GM23338 (cell line): ENCODE measurements around the gene NRP1. TPM values are rescaled to one million over a fixed set of nuclear protein-coding genes. Genes with fewer than 3 reads are reported as not detected.

Experiments
- ATAC-seq: fragments of 200-7000 bp; cut with Tn5 transposase; 3 replicates; pipeline ENCODE4 v1.9.1; 2020
- DNase-seq: peaks from one replicate; pipeline ENCODE4 v3.0.0-alpha.2; 2015; ENCODE audit warnings: low spot score
- H2AFZ ChIP-seq: fragments of 200-600 bp; sonication (generic); 2 replicates; pipeline ENCODE4 v1.8.0; 2016; ENCODE audit warnings: antibody characterized with exemption, mild to moderate bottlenecking, moderate library complexity
- H3F3A ChIP-seq: fragments of 200-600 bp; sonication (generic); replicated peaks from 2 replicates; pipeline ENCODE4 v1.8.0; 2017; ENCODE audit warnings: antibody characterized with exemption, mixed run types, low read depth
- H3K27ac ChIP-seq: fragments of 200-600 bp; sonication (generic); 2 replicates; pipeline ENCODE4 v1.6.1; 2016; ENCODE audit warnings: low read depth
- H3K27me3 ChIP-seq: fragments of 200-600 bp; sonication (generic); 2 replicates; pipeline ENCODE4 v1.8.0; 2016; ENCODE audit warnings: mild to moderate bottlenecking, mixed run types, moderate library complexity; ENCODE audit not compliant: insufficient read depth
- H3K36me3 ChIP-seq: fragments of 200-600 bp; sonication (generic); 2 replicates; pipeline ENCODE4 v1.8.0; 2016; ENCODE audit warnings: mild to moderate bottlenecking; ENCODE audit not compliant: insufficient read depth
- H3K4me1 ChIP-seq: fragments of 200-600 bp; sonication (generic); 2 replicates; pipeline ENCODE4 v1.8.0; 2016; ENCODE audit warnings: mild to moderate bottlenecking, moderate library complexity; ENCODE audit not compliant: insufficient read depth
- H3K4me2 ChIP-seq: fragments of 200-600 bp; sonication (generic); 2 replicates; pipeline ENCODE4 v1.7.1; 2017; ENCODE audit warnings: mixed run types
- H3K4me3 ChIP-seq: fragments of 200-600 bp; sonication (generic); 2 replicates; pipeline ENCODE4 v1.6.1; 2016; ENCODE audit warnings: mixed run types
- H3K79me2 ChIP-seq: fragments of 200-600 bp; sonication (generic); replicated peaks from 2 replicates; pipeline ENCODE4 v1.8.0; 2017; ENCODE audit warnings: mild to moderate bottlenecking; ENCODE audit not compliant: insufficient read depth
- H3K9me2 ChIP-seq: fragments of 200-600 bp; sonication (generic); 2 replicates; pipeline ENCODE4 v1.8.0; 2017; ENCODE audit not compliant: insufficient read depth
- H4K20me1 ChIP-seq: fragments of 200-600 bp; sonication (generic); replicated peaks from 2 replicates; pipeline ENCODE4 v1.8.0; 2017; ENCODE audit warnings: mild to moderate bottlenecking; ENCODE audit not compliant: insufficient read depth
- H3K27ac Mint-ChIP-seq: 2 replicates; pipeline ENCODE4 v1.8.0; 2020; ENCODE audit warnings: inconsistent platforms, mild to moderate bottlenecking, moderate library complexity, mixed read lengths
- H3K27me3 Mint-ChIP-seq: 3 replicates; pipeline ENCODE4 v1.8.0; 2022; ENCODE audit warnings: low read depth, mild to moderate bottlenecking, moderate library complexity, mixed read lengths, inconsistent platforms; ENCODE audit not compliant: insufficient read depth, poor library complexity
- H3K36me3 Mint-ChIP-seq: 3 replicates; pipeline ENCODE4 v1.8.0; 2021; ENCODE audit warnings: low read depth, mild to moderate bottlenecking, inconsistent platforms, moderate library complexity, mixed read lengths
- H3K4me1 Mint-ChIP-seq: 3 replicates; pipeline ENCODE4 v1.8.0; 2020; ENCODE audit warnings: mild to moderate bottlenecking, inconsistent platforms, mixed read lengths
- H3K4me3 Mint-ChIP-seq: 3 replicates; pipeline ENCODE4 v1.8.0; 2021; ENCODE audit warnings: moderate library complexity, mild to moderate bottlenecking, inconsistent platforms, mixed read lengths
- H3K9me3 Mint-ChIP-seq: 3 replicates; pipeline ENCODE4 v1.8.0; 2020; ENCODE audit warnings: moderate library complexity, mild to moderate bottlenecking, inconsistent platforms, mixed read lengths
- CREB1 ChIP-seq: fragments of 250-450 bp; sonication (Bioruptor Pico); IDR thresholded peaks from 2 replicates; pipeline ENCODE4 v1.5.0; 2020; ENCODE audit warnings: low read depth, mild to moderate bottlenecking, moderate library complexity
- CTCF ChIP-seq, 2 experiments: fragments of 200-600 bp in 1 of 2; sonication (generic) in 1 of 2; conservative IDR thresholded peaks; 2 replicates each; pipeline versions ENCODE4 v1.5.1 to v1.6.1; 2016 to 2017; ENCODE audit warnings: antibody characterized with exemption in 2 of 2, low read depth in 2 of 2, mild to moderate bottlenecking in 2 of 2, moderate library complexity in 1 of 2
- EZH2 ChIP-seq: fragments of 200-600 bp; sonication (generic); IDR thresholded peaks from one replicate; pipeline ENCODE4 v1.8.0; 2017; ENCODE audit warnings: antibody characterized with exemption, mild to moderate bottlenecking, low read depth; ENCODE audit not compliant: unreplicated experiment
- EZH2phosphoT487 ChIP-seq: fragments of 200-600 bp; sonication (generic); IDR thresholded peaks from one replicate; pipeline ENCODE4 v1.8.1; 2018; ENCODE audit warnings: antibody characterized with exemption; ENCODE audit not compliant: unreplicated experiment
- ZNF114 ChIP-seq: fragments of 250-450 bp; sonication (Bioruptor Pico); IDR thresholded peaks from 2 replicates; pipeline ENCODE4 v1.5.0; 2020; ENCODE audit warnings: mild to moderate bottlenecking, moderate library complexity
- ZNF331 ChIP-seq: fragments of 250-450 bp; sonication (Bioruptor Pico); IDR thresholded peaks from 2 replicates; pipeline ENCODE4 v1.5.0; 2020; ENCODE audit warnings: low read depth, mild to moderate bottlenecking, moderate library complexity
- polyA plus RNA-seq: library from polyadenylated mRNA; unstranded; fragments of >200 nt; fragmentation: Nextera tagmentation; extraction: Ambion mirVana; gene quantifications from 2 replicates; pipeline ENCODE4 v1.2.1, GENCODE V29; 2016
- small RNA-seq: library from RNA; depleted of rRNA; stranded (forward); fragments of <200 nt; gene quantifications from one replicate; pipeline ENCODE3, GENCODE V24; 2014; ENCODE audit warnings: low replicate concordance
- total RNA-seq: library from RNA; depleted of rRNA; stranded (reverse); fragments of >200 nt; shearing (Covaris generic); gene quantifications from 2 replicates; pipeline ENCODE4 v1.2.3, GENCODE V29; 2014

Gene NRP1
- total and polyA plus RNA-seq, 2 experiments from 2014 or later = 2.9 to 3.5 TPM

DNA sequence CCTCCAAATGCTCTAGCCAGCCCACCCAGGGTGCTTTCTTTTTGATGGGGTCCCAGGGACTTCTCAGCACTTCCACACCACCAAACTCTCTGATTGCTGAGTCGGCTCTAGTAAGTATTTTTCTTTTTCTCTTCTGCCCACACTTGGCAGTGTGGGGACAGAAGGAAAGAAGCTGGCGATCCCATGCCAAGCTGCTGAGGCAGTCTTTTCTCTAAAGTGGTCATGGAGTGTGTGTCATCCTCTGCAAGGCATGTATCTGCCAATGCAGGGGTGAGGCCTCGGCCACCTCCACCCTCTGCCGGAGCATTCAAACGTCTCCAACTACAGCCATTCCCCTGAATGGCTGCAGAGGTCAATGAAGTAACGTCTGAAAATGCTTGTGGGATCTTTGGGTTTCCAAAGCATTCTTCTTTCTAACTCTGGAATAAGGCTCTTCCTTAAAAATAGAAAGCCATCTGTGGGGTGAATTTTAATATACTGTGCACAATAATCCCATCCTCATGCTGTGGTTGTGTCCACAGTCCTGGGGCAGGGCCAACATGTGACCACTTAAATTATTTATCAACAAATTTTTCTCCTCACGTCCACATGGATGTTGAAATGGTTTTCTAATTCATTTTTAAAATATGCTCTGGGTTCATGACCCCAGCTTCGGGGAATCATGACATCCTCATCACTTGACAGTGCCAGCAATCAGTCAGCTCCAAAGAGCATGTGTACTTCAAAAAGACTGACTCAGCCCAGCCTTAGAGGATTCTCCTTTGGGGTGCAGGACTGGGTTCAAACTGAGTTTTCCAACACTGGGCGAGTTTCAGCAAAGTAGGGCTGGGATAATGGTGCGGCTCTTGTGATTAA, 205.1 kb downstream of the NRP1 start:
- peaks cover 2% of the 10 kb centered on the region; the same call in 1 of the 3 replicates for H3K36me3 Mint-ChIP-seq
- no peak overlapping the region for H3K4me3 ChIP-seq
- H3K9me2 ChIP-seq = peaks cover 9% of the 10 kb centered on the region; the same call in 1 of the 2 replicates
- no peak overlapping the region for H3K27ac ChIP-seq
- no peaks in the 10 kb centered on the region for H3K27me3 ChIP-seq
- peaks cover 5% of the 10 kb centered on the region; the same call in 1 of the 3 replicates for H3K4me1 Mint-ChIP-seq
- H2AFZ ChIP-seq = peak overlapping the region; percentile 47; the same call in 1 of the 2 replicates
- H4K20me1 ChIP-seq = no peaks in the 10 kb centered on the region
- no peaks in the 10 kb centered on the region for H3K79me2 ChIP-seq
- H3K36me3 ChIP-seq = no peaks in the 10 kb centered on the region
- no peaks in the 10 kb centered on the region for H3K4me1 ChIP-seq
- no peak overlapping the region for H3K27ac Mint-ChIP-seq
- H3F3A ChIP-seq = no peaks in the 10 kb centered on the region
- peaks cover 5% of the 10 kb centered on the region; the same call in 2 of the 3 replicates for H3K9me3 Mint-ChIP-seq
- TF ChIP-seq ZNF331 (CRISPR knock-in tag) = no peak
- TF ChIP-seq CREB1 = no peak
- no peak for ATAC-seq
- no peak for DNase-seq
- H3K4me2 ChIP-seq = no peak overlapping the region
- H3K27me3 Mint-ChIP-seq = peaks cover 4% of the 10 kb centered on the region
- H3K4me3 Mint-ChIP-seq = no peak overlapping the region

- peaks cover 2% of the 10 kb centered on the region for H3K27me3 Mint-ChIP-seq
- no peak for ATAC-seq
- DNase-seq = no peak
- no peaks in the 10 kb centered on the region for H3K79me2 ChIP-seq
- H3K36me3 ChIP-seq = no peaks in the 10 kb centered on the region
- H2AFZ ChIP-seq = 0 out of 2 replicates have a peak overlapping the region, but pooled peaks have one; percentile 74
- H3K9me3 Mint-ChIP-seq = peaks cover 5% of the 10 kb centered on the region; the same call in 2 of the 3 replicates
- peaks cover 9% of the 10 kb centered on the region; the same call in 1 of the 2 replicates for H3K9me2 ChIP-seq
- no peak overlapping the region for H3K4me2 ChIP-seq
- no peak overlapping the region for H3K4me3 Mint-ChIP-seq
- H3K4me1 ChIP-seq = no peaks in the 10 kb centered on the region
- no peak overlapping the region for H3K4me3 ChIP-seq
- peaks cover 6% of the 10 kb centered on the region; the same call in 2 of the 3 replicates for H3K4me1 Mint-ChIP-seq
- H4K20me1 ChIP-seq = no peaks in the 10 kb centered on the region
- peaks cover 2% of the 10 kb centered on the region; the same call in 1 of the 3 replicates for H3K36me3 Mint-ChIP-seq
- H3K27ac Mint-ChIP-seq = no peak overlapping the region
- no peak overlapping the region for H3K27ac ChIP-seq
- no peaks in the 10 kb centered on the region for H3K27me3 ChIP-seq
- no peaks in the 10 kb centered on the region for H3F3A ChIP-seq
- TF ChIP-seq ZNF114 (CRISPR knock-in tag) (no peak), CTCF (conservative IDR thresholded peaks at IDR 0.05; ENCODE audit: low read depth in 2 of 2) (no peak), CREB1 (no peak), ZNF331 (CRISPR knock-in tag) (no peak), EZH2 (no peak), EZH2phosphoT487 (no peak)
Observed at GRCh38 chr10:33127622-33128021, 206.8 kb downstream of the NRP1 start.

Small RNA genes lying within 50 kb of the gene (small RNA-seq; reads per million reads assigned to genes)
- not detected for gene AL353600.1
- not detected for gene RN7SL398P
